ENCODE data around the gene CACUL1. TPM values are rescaled to one million over a fixed set of nuclear protein-coding genes. Genes with fewer than 3 reads are reported as not detected.
A peak's percentile ranks its signal among the peaks of the same experiment; 100 is the strongest.
"Not testable (repeated sequence)": the region's sequence is repeated elsewhere in the genome, so short reads cannot be mapped to it uniquely, and the experiment has no call there.

The CACUL1 gene
- polyA plus RNA-seq, 1 donor: 19.7 TPM

GRCh38 chr10:118687472-118687871 is 67.3 kb downstream of the CACUL1 start:
- no peak for DNase-seq (ENCODE audit: low read depth)

GRCh38 chr10:118682533-118682932 is 72.2 kb downstream of the CACUL1 start:
- no peak for DNase-seq (ENCODE audit: low read depth)

- DNase-seq (ENCODE audit: low read depth): no peak
These were observed 74.6 kb downstream of the CACUL1 start for GRCh38 chr10:118680197-118680596.

- no peak for DNase-seq (ENCODE audit: low read depth)
These were observed 80.4 kb downstream of the CACUL1 start for GRCh38 chr10:118674226-118674919.

GRCh38 chr10:118672766-118673715 is 81.7 kb downstream of the CACUL1 start:
- DNase-seq (ENCODE audit: low read depth): no peak

GRCh38 chr10:118672153-118672552 is 82.6 kb downstream of the CACUL1 start:
- no peak for DNase-seq (ENCODE audit: low read depth)

GRCh38 chr10:118671221-118671620 is 83.5 kb downstream of the CACUL1 start:
- DNase-seq (ENCODE audit: low read depth): not testable (repeated sequence)

- no peak for DNase-seq (ENCODE audit: low read depth)
These were observed 84.2 kb downstream of the CACUL1 start for GRCh38 chr10:118670472-118671124.

- no peak for DNase-seq (ENCODE audit: low read depth)
These were observed 84.9 kb downstream of the CACUL1 start for GRCh38 chr10:118669835-118670234.

GRCh38 chr10:118669020-118669791 is 85.6 kb downstream of the CACUL1 start:
- DNase-seq (ENCODE audit: low read depth): peak; percentile 31

GRCh38 chr10:118668228-118668952 is 86.4 kb downstream of the CACUL1 start:
- no peak for DNase-seq (ENCODE audit: low read depth)

GRCh38 chr10:118667732-118668131 is 87.0 kb downstream of the CACUL1 start:
- DNase-seq (ENCODE audit: low read depth): no peak

GRCh38 chr10:118666350-118666749 is 88.4 kb downstream of the CACUL1 start:
- no peak for DNase-seq (ENCODE audit: low read depth)

GRCh38 chr10:118664321-118664720 is 90.4 kb downstream of the CACUL1 start:
- DNase-seq (ENCODE audit: low read depth): no peak

GRCh38 chr10:118663176-118663575 is 91.6 kb downstream of the CACUL1 start:
- DNase-seq (ENCODE audit: low read depth): no peak

- DNase-seq (ENCODE audit: low read depth): no peak
These were observed 92.3 kb downstream of the CACUL1 start for GRCh38 chr10:118662228-118663035.

- DNase-seq (ENCODE audit: low read depth): no peak
These were observed 96.0 kb downstream of the CACUL1 start for GRCh38 chr10:118658762-118659161.

GRCh38 chr10:118658168-118658567 is 96.6 kb downstream of the CACUL1 start:
- DNase-seq (ENCODE audit: low read depth): not testable (repeated sequence)

- DNase-seq (ENCODE audit: low read depth): not testable (repeated sequence)
These were observed 109.5 kb downstream of the CACUL1 start for GRCh38 chr10:118645294-118645693.

GRCh38 chr10:118642228-118642627 is 112.5 kb downstream of the CACUL1 start:
- DNase-seq (ENCODE audit: low read depth): no peak

All from forelimb muscle (tissue), 1 donor.